GM18858 (cell line): ENCODE data around the gene RECK.
"Not testable (repeated sequence)": the region's sequence is repeated elsewhere in the genome, so short reads cannot be mapped to it uniquely, and the experiment has no call there.

Experiments
- ATAC-seq: cut with Tn5 transposase; IDR thresholded peaks from one replicate; pipeline ENCODE4 v1.9.1; 2021; ENCODE audit not compliant: unreplicated experiment

RECK gene, protein sequence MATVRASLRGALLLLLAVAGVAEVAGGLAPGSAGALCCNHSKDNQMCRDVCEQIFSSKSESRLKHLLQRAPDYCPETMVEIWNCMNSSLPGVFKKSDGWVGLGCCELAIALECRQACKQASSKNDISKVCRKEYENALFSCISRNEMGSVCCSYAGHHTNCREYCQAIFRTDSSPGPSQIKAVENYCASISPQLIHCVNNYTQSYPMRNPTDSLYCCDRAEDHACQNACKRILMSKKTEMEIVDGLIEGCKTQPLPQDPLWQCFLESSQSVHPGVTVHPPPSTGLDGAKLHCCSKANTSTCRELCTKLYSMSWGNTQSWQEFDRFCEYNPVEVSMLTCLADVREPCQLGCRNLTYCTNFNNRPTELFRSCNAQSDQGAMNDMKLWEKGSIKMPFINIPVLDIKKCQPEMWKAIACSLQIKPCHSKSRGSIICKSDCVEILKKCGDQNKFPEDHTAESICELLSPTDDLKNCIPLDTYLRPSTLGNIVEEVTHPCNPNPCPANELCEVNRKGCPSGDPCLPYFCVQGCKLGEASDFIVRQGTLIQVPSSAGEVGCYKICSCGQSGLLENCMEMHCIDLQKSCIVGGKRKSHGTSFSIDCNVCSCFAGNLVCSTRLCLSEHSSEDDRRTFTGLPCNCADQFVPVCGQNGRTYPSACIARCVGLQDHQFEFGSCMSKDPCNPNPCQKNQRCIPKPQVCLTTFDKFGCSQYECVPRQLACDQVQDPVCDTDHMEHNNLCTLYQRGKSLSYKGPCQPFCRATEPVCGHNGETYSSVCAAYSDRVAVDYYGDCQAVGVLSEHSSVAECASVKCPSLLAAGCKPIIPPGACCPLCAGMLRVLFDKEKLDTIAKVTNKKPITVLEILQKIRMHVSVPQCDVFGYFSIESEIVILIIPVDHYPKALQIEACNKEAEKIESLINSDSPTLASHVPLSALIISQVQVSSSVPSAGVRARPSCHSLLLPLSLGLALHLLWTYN

GRCh38 chr9:36036780-36037548 lies at the start of gene RECK:
Gene RECK, plus strand, starts transcription at chr9:36036913. Its CDS starts 86 bp downstream, at chr9:36036999.
- no peak for ATAC-seq

- ATAC-seq: no peak
These were observed 46.6 kb upstream of the RECK start for GRCh38 chr9:35990155-35990554.

DNA sequence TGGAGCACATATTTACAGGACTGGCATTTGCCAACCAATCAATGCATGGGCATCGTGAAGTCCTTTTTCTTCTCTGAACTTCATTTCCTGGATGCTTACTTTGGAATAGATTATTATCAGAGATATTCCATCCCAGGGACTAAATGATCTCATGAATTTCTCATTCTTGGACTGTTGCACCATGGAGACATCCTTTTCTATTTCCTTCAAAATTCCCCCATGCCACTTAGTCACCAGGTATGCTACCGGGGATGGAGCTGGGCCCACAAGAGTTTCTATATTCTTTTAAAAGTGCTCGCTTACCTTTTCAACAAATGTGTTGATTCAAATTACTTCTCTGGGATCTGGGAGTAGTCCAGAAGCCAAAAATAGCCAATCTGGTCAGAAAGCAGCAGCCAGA lies 43.6 kb upstream of the RECK start:
- ATAC-seq: not testable (repeated sequence)

GRCh38 chr9:35993976-35994720 lies 42.6 kb upstream of the RECK start:
- ATAC-seq: no peak

GRCh38 chr9:35994959-35995358 lies 41.8 kb upstream of the RECK start:
- ATAC-seq: no peak

DNA sequence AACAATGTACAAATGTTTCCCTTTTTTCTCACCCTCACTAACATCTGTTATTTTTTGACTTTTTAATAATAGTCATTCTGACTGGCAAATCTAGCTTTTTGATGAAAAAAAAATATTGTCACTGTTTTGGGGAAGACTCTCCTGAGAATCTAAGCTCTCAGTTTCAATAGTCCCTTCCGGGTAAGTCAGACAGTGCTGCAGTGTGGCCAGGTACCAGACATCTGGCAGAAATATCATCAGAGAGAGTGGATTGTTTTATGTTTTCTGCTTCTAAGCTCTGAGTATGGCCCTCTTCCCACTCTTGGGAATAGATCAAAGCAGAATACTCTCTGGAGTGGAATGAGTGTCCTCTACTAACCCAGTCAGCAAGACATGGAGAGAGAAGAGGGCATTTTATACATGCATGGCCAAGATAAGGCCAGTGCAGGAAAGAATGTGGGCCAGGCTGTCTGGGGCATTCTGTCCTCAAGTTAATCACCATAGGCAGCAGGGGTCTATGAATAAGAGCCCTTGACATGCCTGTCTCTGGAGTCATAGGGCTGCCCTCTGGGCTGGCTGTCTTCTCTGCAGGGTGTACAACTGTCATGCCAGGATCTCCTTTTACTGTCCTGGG lies 40.2 kb upstream of the RECK start:
- ATAC-seq: no peak

GRCh38 chr9:35997016-35997415 lies 39.7 kb upstream of the RECK start:
- ATAC-seq: not testable (repeated sequence)

DNA sequence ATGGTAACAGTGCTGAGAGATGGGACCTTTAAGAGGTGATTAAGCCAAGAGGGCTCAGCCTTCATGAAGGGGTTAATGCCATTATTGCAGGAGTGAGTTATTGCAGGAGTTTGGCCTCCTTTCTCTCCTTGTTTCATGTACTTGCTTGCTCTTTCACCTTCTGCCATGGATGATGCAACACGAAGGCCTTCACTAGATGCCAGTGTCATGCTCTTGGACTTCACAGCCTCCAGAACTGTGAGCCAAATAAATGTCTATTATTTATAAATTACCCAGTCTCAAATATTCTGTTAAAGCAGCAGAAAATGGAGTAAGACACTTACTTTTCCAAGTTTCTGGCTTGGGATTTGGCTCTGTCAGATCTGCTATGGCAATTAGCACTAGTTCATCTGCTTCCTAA lies 38.4 kb upstream of the RECK start:
- ATAC-seq: no peak

- no peak for ATAC-seq
These were observed 30.8 kb upstream of the RECK start for GRCh38 chr9:36005891-36006290.

GRCh38 chr9:36006549-36007315 lies 30.0 kb upstream of the RECK start:
- ATAC-seq: no peak

DNA sequence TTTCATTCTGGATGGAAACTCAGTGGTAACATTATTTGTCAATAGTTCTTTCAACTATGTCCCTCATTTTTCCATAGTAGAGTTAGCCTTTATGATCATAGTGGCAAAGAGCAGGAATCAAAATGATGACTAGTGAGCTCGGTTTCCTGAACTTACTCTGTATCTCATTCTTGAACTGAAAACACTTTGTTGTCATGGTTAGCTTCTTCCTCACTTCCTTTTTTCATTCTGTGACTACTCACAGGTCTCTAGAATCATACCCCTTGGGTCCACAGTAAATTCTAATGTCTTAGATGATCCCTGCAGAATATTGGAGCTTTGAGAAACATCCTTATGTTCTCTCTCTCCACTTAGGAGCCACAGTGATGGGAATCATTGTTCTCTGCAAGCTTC lies 29.4 kb upstream of the RECK start:
- peak; percentile 81 for ATAC-seq

GRCh38 chr9:36007852-36008251 lies 28.9 kb upstream of the RECK start:
- ATAC-seq: no peak

GRCh38 chr9:36008774-36009300 lies 27.9 kb upstream of the RECK start:
- no peak for ATAC-seq

DNA sequence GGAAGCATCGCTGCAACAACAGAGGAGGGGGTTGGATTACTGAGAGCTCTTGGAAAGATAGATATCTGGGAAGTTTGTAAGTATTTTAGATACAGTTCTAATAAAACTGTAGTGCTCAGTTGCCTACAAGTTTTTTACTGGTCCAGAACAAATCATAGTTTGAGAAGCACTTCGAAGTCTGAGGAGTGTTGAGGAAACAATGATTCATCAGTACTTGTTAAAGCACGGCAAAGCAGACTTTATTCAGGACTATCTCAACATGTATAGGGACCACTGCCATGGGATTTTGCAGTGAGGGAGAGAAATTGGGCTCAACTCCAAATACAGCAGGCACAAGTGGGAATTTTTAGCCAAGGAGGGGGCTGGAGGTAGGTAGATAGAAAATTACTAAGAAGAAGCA lies 25.3 kb upstream of the RECK start:
- no peak for ATAC-seq

DNA sequence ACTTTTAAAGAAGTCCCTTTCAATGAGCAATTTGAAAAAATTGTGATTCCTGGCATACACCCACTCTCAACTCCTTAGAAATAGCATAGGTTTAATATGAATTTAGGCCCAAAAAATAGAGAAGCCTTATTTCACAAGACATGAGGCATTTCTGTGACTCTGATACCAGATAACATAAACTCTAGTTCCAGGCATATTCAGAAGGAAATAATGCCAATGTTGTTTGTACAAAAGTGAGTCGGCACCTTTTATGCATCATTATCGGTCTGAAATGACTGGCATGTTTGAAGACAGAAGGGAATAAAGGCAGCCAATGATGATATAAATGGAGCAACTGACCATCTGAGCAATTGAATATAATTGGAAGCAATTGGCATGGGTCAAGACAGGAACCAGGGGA lies 19.4 kb upstream of the RECK start:
- ATAC-seq: no peak

GRCh38 chr9:36018129-36018528 lies 18.6 kb upstream of the RECK start:
- no peak for ATAC-seq

GRCh38 chr9:36018891-36019720 lies 17.6 kb upstream of the RECK start:
- no peak for ATAC-seq

DNA sequence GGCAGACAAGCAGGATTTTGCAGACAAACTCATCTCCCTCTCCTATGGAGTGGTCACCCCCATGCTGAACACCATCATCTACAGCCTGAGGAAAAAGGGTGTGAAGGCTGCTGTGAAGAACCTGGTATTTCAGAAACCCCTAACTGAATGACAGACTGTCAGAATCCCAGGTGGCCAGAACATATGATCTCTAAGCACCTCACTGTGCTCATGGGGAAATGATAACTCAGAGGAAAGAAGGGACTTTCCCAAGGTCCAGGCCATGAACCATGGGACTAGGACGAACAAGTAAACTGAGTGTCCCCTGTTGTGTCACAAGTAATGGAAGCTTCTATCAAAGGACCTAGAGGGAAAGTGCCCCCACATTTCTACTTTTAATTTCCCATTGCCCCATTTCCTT lies 14.7 kb upstream of the RECK start:
- no peak for ATAC-seq
